BE2C (cell line): ENCODE data around the gene TSPAN18.

Experiments used
- DNase-seq: peaks from one replicate; pipeline ENCODE4 v3.0.0-alpha.2; 2020
- H3K27me3 ChIP-seq: fragments of 250-450 bp; sonication (Bioruptor Pico); 2 replicates; pipeline ENCODE4 v1.5.1; 2020; ENCODE audit warnings: mild to moderate bottlenecking
- H3K36me3 ChIP-seq: fragments of 250-450 bp; sonication (Bioruptor Pico); 2 replicates; pipeline ENCODE4 v1.5.1; 2020; ENCODE audit warnings: mild to moderate bottlenecking
- H3K4me1 ChIP-seq: fragments of 250-450 bp; sonication (Bioruptor Pico); 2 replicates; pipeline ENCODE4 v1.5.1; 2020
- H3K4me3 ChIP-seq: 2 replicates; pipeline ENCODE4 v1.5.1; 2011; ENCODE audit warnings: low read depth, low read length
- H3K9me3 ChIP-seq: fragments of 250-450 bp; sonication (Bioruptor Pico); 2 replicates; pipeline ENCODE4 v1.5.1; 2020
- TF ChIP-seq, protein P1 (sequence below): IDR thresholded peaks from 2 replicates; pipeline ENCODE4 v1.5.1; 2012; ENCODE audit warnings: mild to moderate bottlenecking, low read depth, low read length

TSPAN18 gene

DNA sequence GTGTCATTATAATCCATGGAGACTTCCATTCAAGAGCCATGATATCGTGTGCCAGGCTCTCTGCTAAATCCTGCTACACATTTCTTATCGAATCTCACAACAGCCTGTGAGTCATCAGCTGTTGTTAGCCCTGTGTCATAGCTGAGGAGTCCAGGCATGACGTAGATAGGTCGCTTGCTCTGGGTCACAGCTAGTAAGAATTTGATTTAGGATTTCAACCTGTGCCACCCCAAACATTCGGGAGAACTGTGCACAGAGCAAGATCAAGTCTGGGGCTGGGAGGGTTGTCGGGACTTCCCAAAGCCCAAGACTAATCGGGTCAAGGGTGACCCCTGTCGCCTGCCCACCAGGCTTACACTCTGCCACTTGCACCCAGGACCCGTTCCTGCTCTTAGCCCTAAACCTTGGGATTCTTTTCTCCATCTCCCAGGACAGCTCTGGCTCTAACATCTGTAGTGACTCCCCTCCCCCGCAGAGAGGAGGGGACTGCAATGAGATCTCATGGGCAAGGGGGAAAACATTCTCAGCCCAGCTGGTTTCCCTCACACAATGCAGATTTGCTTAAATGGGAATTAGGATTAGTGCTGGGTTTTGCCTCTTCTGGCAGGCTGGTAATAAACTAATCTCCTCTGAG lies 34.3 kb downstream of the TSPAN18 start:
- H3K36me3 ChIP-seq, result no peaks in the 10 kb centered on the region
- TF ChIP-seq, protein P1, sequence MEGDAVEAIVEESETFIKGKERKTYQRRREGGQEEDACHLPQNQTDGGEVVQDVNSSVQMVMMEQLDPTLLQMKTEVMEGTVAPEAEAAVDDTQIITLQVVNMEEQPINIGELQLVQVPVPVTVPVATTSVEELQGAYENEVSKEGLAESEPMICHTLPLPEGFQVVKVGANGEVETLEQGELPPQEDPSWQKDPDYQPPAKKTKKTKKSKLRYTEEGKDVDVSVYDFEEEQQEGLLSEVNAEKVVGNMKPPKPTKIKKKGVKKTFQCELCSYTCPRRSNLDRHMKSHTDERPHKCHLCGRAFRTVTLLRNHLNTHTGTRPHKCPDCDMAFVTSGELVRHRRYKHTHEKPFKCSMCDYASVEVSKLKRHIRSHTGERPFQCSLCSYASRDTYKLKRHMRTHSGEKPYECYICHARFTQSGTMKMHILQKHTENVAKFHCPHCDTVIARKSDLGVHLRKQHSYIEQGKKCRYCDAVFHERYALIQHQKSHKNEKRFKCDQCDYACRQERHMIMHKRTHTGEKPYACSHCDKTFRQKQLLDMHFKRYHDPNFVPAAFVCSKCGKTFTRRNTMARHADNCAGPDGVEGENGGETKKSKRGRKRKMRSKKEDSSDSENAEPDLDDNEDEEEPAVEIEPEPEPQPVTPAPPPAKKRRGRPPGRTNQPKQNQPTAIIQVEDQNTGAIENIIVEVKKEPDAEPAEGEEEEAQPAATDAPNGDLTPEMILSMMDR, result peak; percentile 35
- no peaks in the 10 kb centered on the region for H3K9me3 ChIP-seq
- no peaks in the 10 kb centered on the region for H3K27me3 ChIP-seq
- H3K4me3 ChIP-seq, result no peak overlapping the region
- H3K4me1 ChIP-seq, result peaks cover 27% of the 10 kb centered on the region
- DNase-seq, result peak; percentile 54

DNA sequence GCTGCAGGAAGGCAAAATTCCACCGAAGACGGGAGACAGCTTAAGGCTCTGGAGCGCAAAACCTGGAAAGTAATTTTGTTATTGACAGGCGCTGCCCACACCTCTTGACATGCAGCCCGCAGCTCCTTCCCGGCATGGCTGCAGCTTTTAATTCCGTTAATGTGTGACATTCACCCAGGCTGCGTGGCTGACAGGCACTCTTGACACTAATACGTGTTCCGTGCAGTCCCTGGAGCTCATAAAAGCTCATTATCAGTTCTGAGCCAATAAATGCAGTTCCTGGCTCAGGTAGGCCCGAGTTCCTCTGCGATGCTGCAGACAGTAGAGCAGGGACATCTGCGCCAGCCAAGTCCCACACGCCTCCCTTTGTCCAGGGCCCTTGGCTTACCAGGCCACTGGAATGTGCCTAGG lies 34.8 kb downstream of the TSPAN18 start:
- H3K9me3 ChIP-seq, result no peaks in the 10 kb centered on the region
- no peaks in the 10 kb centered on the region for H3K36me3 ChIP-seq
- H3K4me1 ChIP-seq, result peaks cover 30% of the 10 kb centered on the region
- H3K4me3 ChIP-seq, result no peak overlapping the region
- H3K27me3 ChIP-seq, result no peaks in the 10 kb centered on the region
- DNase-seq, result no peak
- TF ChIP-seq, protein P1, result no peak

DNA sequence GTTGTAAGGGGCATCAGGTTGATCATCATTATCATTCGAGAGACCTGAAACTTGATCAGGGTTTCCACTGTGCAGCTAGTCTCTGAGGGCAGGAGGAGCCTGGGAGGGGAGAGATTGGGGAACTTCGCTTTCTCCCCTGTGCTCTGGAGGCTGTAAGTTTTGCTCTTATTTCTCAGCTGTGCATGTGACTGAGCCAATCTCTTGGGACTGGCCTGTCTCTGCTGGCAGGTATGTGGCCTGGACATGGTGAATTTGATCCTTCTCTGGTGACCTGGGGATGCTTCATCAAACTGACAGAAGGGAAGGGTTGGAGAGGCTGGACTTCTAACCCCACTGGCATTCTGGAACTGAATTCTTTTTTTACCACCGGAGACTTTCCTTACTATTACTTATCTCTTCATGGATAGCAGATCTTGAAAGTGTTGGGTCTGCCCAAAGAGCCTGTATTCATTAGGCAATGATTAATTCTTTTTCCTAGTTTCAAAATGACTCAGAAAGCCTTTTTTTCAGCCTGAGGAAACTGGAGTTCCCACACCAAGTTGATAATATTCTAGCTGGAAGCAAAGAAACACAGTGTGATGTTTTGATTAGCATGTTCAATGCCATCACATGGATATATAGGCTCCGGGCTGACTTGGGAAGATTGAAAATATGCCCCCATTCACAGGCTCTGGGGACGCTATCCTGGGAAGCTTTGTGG lies 36.5 kb downstream of the TSPAN18 start:
- no peaks in the 10 kb centered on the region; the same call in 1 of the 2 replicates for H3K36me3 ChIP-seq
- no peaks in the 10 kb centered on the region for H3K9me3 ChIP-seq
- peaks cover 35% of the 10 kb centered on the region for H3K4me1 ChIP-seq
- no peaks in the 10 kb centered on the region for H3K27me3 ChIP-seq
- TF ChIP-seq, protein P1, result no peak
- no peak overlapping the region for H3K4me3 ChIP-seq
- DNase-seq, result no peak

DNA sequence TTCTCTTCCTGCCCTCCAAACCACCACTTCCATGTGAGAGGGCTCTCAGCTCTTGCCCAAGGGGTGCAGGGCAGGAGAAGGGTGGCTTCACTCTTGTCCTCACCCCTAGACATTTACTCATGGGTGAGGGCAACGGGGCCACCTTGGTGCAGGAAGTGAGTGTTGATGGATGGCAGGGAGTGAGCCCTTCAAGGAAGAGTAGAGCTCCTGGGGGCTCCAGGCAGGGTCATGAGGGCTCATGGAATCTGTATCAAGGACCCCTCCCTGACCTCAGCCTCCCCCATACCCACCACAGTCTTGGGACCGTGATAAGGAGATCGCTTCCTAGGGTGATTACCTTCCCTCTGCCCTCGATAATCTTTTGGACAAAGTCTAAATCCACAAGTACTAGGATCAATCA lies 37.8 kb downstream of the TSPAN18 start:
- no peaks in the 10 kb centered on the region for H3K27me3 ChIP-seq
- H3K4me3 ChIP-seq, result no peak overlapping the region
- H3K36me3 ChIP-seq, result no peaks in the 10 kb centered on the region; the same call in 1 of the 2 replicates
- no peaks in the 10 kb centered on the region for H3K9me3 ChIP-seq
- peaks cover 35% of the 10 kb centered on the region for H3K4me1 ChIP-seq
- no peak for DNase-seq
- TF ChIP-seq, protein P1, result no peak

DNA sequence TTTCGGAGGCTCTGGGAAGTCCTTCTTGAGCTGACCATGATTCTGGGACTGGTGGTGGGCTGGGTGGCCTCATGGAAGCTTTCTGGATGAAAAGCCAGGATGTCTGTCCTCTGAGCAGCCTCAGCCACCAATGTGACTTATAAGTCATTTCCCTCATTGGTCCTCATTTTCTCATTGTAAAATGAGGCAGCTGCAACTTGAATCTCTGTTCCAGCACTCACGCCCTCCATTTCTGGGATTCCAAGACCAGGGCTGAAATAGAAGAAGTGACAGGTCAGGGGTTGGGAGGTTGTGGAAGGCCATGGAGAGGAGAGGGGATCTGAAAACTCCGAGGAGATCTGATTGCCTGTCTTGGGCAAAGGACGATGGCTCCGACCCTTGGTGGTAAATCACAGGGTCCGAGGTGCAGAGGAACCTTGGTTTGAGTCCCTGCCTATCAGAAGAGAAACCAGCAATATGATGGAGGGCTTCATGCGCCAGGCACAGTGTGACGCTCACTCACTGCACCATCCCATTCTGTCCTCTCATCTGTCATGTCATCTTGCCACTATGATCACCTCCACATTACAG lies 38.3 kb downstream of the TSPAN18 start:
- TF ChIP-seq, protein P1, result no peak
- H3K9me3 ChIP-seq, result no peaks in the 10 kb centered on the region
- no peak overlapping the region for H3K4me3 ChIP-seq
- no peaks in the 10 kb centered on the region; the same call in 1 of the 2 replicates for H3K36me3 ChIP-seq
- peaks cover 33% of the 10 kb centered on the region for H3K4me1 ChIP-seq
- no peak for DNase-seq
- H3K27me3 ChIP-seq, result no peaks in the 10 kb centered on the region

DNA sequence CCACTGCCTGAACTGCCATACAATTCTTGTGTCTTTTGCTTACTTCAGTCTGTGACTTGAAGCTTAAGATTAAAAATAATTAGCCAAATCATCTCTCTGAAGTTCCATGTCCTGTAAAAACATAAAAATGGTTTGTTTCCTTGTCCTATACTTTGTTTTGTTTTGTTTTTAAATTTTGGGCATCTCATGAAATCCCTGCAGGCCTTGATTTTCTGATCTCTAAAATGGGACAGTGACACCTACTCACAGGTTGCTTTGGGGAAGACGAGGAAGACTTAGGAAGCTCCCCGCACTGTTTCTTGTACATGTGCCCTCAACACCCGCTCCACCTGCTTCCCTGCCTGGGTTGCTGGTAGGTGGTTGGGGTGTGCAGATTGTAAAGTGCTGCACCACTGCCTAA lies 38.9 kb downstream of the TSPAN18 start:
- no peaks in the 10 kb centered on the region for H3K27me3 ChIP-seq
- peaks cover 29% of the 10 kb centered on the region for H3K4me1 ChIP-seq
- DNase-seq, result no peak
- TF ChIP-seq, protein P1, result no peak
- no peak overlapping the region for H3K4me3 ChIP-seq
- no peaks in the 10 kb centered on the region for H3K9me3 ChIP-seq
- H3K36me3 ChIP-seq, result no peaks in the 10 kb centered on the region; the same call in 1 of the 2 replicates
